ENCODE results near the gene ITGB2. TPM values are rescaled to one million over a fixed set of nuclear protein-coding genes. Genes with fewer than 3 reads are reported as not detected.
"Not testable (repeated sequence)": the region's sequence is repeated elsewhere in the genome, so short reads cannot be mapped to it uniquely, and the experiment has no call there.

Gene ITGB2
- total RNA-seq, 2 donors from 2014 or later: 6.8 to 33.1 TPM

GRCh38 chr21:44931501-44932407, 11.1 kb upstream of the ITGB2 start:
- intact Hi-C loops (cut with DNase I, micrococcal nuclease): loop anchor here in 1 of 2 donors (5.0 to 10.0 kb wide), 2 partner anchors 39 to 127 kb away; partner anchors contain the start of gene UBE2G2
- ATAC-seq (peak; percentile 24), DNase-seq (no peak)

GRCh38 chr21:44931137-44931500, 10.4 kb upstream of the ITGB2 start:
- intact Hi-C loops (cut with DNase I, micrococcal nuclease): loop anchor here in 1 of 2 donors (5.0 to 10.0 kb wide), 2 partner anchors 39 to 126 kb away; partner anchors contain the start of gene UBE2G2
- no peak for ATAC-seq
- no peak for DNase-seq

GRCh38 chr21:44930543-44930981, 9.9 kb upstream of the ITGB2 start:
- DNase-seq (peak in 1 of 2 donors; percentile 79), ATAC-seq (no peak)
- intact Hi-C loops (cut with DNase I, micrococcal nuclease): loop anchor here in 1 of 2 donors (5.0 to 10.0 kb wide), 2 partner anchors 38 to 126 kb away; partner anchors contain the start of gene UBE2G2

- intact Hi-C loops (cut with DNase I, micrococcal nuclease): loop anchor here in 1 of 2 donors (5.0 to 10.0 kb wide), 2 partner anchors 38 to 125 kb away; partner anchors contain the start of gene UBE2G2
- ATAC-seq (no peak), DNase-seq (no peak)
Measured at GRCh38 chr21:44929799-44930542, 9.3 kb upstream of the ITGB2 start.

- DNase-seq (no peak), ATAC-seq (no peak)
- intact Hi-C loops (cut with DNase I, micrococcal nuclease): no loop called here
Measured at GRCh38 chr21:44929242-44929798, 8.6 kb upstream of the ITGB2 start.

- ATAC-seq; intact Hi-C loops (cut with DNase I, micrococcal nuclease); DNase-seq: not testable (repeated sequence)
Measured at GRCh38 chr21:44928500-44929241, 8.0 kb upstream of the ITGB2 start.

GRCh38 chr21:44927587-44928461, 7.1 kb upstream of the ITGB2 start:
- peak; percentile 29 for ATAC-seq
- intact Hi-C loops (cut with DNase I, micrococcal nuclease): no loop called here
- peak in 1 of 2 donors; percentile 57 for DNase-seq

GRCh38 chr21:44927259-44927586, 6.5 kb upstream of the ITGB2 start:
- DNase-seq: no peak
- intact Hi-C loops (cut with DNase I, micrococcal nuclease): no loop called here

GRCh38 chr21:44926331-44927101, 5.8 kb upstream of the ITGB2 start:
- no peak for ATAC-seq
- intact Hi-C loops (cut with DNase I, micrococcal nuclease): no loop called here

More at GRCh38 chr21:44927259-44927586, 6.5 kb upstream of the ITGB2 start:
- no peak for ATAC-seq

GRCh38 chr21:44925378-44925755, 4.7 kb upstream of the ITGB2 start:
- ATAC-seq (no peak), DNase-seq (no peak)
- intact Hi-C loops (cut with DNase I, micrococcal nuclease): no loop called here

More at GRCh38 chr21:44926331-44927101, 5.8 kb upstream of the ITGB2 start:
- no peak for DNase-seq

- DNase-seq (no peak), ATAC-seq (no peak)
- intact Hi-C loops (cut with DNase I, micrococcal nuclease): no loop called here
Measured at GRCh38 chr21:44924606-44925377, 4.1 kb upstream of the ITGB2 start.

- intact Hi-C loops (cut with DNase I, micrococcal nuclease): no loop called here
- no peak for DNase-seq
- no peak for ATAC-seq
Measured at GRCh38 chr21:44923480-44924084, 2.9 kb upstream of the ITGB2 start.

- intact Hi-C loops (cut with DNase I, micrococcal nuclease): no loop called here
- ATAC-seq (no peak), DNase-seq (no peak)
Measured at GRCh38 chr21:44921928-44922327, 1.2 kb upstream of the ITGB2 start.

- DNase-seq: no peak
- intact Hi-C loops (cut with DNase I, micrococcal nuclease): no loop called here
- no peak for ATAC-seq
Measured at GRCh38 chr21:44919913-44920693, 596 bp downstream of the ITGB2 start.

All from left colon (tissue), 2 donors.